ENCODE data around the gene SLC38A8.

DNA sequence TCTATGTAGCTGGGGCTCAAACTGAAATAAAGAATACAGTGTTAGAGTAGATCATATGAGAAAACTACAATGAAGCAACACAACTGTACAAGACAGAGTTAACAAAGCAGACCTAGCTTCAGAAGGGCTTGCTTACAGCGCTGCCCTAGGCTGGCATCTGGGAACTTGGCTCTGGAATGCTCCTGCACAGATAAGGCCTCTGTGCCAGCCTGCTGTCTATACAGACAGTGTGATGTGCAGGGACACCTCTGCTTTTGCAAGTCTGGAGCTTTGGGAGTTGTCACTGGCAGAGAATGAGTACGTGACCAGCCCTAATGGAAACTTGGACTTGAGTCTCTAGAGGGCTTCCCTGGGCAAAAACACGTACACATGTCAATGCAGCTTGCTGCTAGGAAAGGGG, 32.1 kb upstream of the SLC38A8 start:
- TF ChIP-seq, protein P1, sequence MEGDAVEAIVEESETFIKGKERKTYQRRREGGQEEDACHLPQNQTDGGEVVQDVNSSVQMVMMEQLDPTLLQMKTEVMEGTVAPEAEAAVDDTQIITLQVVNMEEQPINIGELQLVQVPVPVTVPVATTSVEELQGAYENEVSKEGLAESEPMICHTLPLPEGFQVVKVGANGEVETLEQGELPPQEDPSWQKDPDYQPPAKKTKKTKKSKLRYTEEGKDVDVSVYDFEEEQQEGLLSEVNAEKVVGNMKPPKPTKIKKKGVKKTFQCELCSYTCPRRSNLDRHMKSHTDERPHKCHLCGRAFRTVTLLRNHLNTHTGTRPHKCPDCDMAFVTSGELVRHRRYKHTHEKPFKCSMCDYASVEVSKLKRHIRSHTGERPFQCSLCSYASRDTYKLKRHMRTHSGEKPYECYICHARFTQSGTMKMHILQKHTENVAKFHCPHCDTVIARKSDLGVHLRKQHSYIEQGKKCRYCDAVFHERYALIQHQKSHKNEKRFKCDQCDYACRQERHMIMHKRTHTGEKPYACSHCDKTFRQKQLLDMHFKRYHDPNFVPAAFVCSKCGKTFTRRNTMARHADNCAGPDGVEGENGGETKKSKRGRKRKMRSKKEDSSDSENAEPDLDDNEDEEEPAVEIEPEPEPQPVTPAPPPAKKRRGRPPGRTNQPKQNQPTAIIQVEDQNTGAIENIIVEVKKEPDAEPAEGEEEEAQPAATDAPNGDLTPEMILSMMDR (IDR thresholded peaks at IDR 0.05; ENCODE audit: low read depth, low read length, missing input control) = no peak
- no peak for TF ChIP-seq YY1 (IDR thresholded peaks at IDR 0.05)
- no peak for TF ChIP-seq RXRA (IDR thresholded peaks at IDR 0.05)
- TF ChIP-seq SP1 (IDR thresholded peaks at IDR 0.05) = no peak
- TF ChIP-seq, protein P2, sequence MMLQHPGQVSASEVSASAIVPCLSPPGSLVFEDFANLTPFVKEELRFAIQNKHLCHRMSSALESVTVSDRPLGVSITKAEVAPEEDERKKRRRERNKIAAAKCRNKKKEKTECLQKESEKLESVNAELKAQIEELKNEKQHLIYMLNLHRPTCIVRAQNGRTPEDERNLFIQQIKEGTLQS (IDR thresholded peaks at IDR 0.05) = no peak
- TF ChIP-seq HNF4A (conservative IDR thresholded peaks at IDR 0.05) = no peak
- TF ChIP-seq, protein P3, sequence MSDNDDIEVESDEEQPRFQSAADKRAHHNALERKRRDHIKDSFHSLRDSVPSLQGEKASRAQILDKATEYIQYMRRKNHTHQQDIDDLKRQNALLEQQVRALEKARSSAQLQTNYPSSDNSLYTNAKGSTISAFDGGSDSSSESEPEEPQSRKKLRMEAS (IDR thresholded peaks at IDR 0.05) = no peak
- TF ChIP-seq RAD21 (IDR thresholded peaks at IDR 0.05) = no peak
- TF ChIP-seq TAF1 (conservative IDR thresholded peaks at IDR 0.05) = no peak
- TF ChIP-seq, protein P4, sequence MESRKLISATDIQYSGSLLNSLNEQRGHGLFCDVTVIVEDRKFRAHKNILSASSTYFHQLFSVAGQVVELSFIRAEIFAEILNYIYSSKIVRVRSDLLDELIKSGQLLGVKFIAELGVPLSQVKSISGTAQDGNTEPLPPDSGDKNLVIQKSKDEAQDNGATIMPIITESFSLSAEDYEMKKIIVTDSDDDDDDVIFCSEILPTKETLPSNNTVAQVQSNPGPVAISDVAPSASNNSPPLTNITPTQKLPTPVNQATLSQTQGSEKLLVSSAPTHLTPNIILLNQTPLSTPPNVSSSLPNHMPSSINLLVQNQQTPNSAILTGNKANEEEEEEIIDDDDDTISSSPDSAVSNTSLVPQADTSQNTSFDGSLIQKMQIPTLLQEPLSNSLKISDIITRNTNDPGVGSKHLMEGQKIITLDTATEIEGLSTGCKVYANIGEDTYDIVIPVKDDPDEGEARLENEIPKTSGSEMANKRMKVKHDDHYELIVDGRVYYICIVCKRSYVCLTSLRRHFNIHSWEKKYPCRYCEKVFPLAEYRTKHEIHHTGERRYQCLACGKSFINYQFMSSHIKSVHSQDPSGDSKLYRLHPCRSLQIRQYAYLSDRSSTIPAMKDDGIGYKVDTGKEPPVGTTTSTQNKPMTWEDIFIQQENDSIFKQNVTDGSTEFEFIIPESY (IDR thresholded peaks at IDR 0.05) = no peak
- TF ChIP-seq, protein P5, sequence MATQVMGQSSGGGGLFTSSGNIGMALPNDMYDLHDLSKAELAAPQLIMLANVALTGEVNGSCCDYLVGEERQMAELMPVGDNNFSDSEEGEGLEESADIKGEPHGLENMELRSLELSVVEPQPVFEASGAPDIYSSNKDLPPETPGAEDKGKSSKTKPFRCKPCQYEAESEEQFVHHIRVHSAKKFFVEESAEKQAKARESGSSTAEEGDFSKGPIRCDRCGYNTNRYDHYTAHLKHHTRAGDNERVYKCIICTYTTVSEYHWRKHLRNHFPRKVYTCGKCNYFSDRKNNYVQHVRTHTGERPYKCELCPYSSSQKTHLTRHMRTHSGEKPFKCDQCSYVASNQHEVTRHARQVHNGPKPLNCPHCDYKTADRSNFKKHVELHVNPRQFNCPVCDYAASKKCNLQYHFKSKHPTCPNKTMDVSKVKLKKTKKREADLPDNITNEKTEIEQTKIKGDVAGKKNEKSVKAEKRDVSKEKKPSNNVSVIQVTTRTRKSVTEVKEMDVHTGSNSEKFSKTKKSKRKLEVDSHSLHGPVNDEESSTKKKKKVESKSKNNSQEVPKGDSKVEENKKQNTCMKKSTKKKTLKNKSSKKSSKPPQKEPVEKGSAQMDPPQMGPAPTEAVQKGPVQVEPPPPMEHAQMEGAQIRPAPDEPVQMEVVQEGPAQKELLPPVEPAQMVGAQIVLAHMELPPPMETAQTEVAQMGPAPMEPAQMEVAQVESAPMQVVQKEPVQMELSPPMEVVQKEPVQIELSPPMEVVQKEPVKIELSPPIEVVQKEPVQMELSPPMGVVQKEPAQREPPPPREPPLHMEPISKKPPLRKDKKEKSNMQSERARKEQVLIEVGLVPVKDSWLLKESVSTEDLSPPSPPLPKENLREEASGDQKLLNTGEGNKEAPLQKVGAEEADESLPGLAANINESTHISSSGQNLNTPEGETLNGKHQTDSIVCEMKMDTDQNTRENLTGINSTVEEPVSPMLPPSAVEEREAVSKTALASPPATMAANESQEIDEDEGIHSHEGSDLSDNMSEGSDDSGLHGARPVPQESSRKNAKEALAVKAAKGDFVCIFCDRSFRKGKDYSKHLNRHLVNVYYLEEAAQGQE (IDR thresholded peaks at IDR 0.05) = no peak

Measured in liver (tissue), 3 donors.